Right cardiac atrium (tissue), 5 donors: ENCODE results near the gene BTBD8. TPM values are rescaled to one million over a fixed set of nuclear protein-coding genes. Genes with fewer than 3 reads are reported as not detected.

Experiments used
- ATAC-seq, 2 donors: fragments of 200-7000 bp; cut with Tn5 transposase; one replicate each; pipeline versions ENCODE4 v1.8.0 to v1.9.1; 2020; ENCODE audit warnings: moderate library complexity in 2 of 2, mild to moderate bottlenecking in 1 of 2
- DNase-seq, 3 donors: peaks; one replicate each; pipeline ENCODE4 v3.0.0-alpha.2; 2020
- H3K27ac ChIP-seq: one replicate; pipeline ENCODE4 v1.5.1; 2013; ENCODE audit warnings: mild to moderate bottlenecking, low read length, control low read depth, moderate library complexity
- H3K27me3 ChIP-seq: one replicate; pipeline ENCODE4 v1.6.1; 2013; ENCODE audit not compliant: control insufficient read depth, insufficient read depth
- H3K4me1 ChIP-seq: one replicate; pipeline ENCODE4 v1.6.1; 2013; ENCODE audit warnings: low read length; ENCODE audit not compliant: control insufficient read depth, insufficient read depth
- H3K4me3 ChIP-seq: one replicate; pipeline ENCODE4 v1.5.1; 2013; ENCODE audit warnings: low read length, control low read depth
- H3K9me3 ChIP-seq: one replicate; pipeline ENCODE4 v1.6.1; 2013; ENCODE audit warnings: low read length; ENCODE audit not compliant: control insufficient read depth
- WGBS: extraction: QIAGEN DNeasy Blood & Tissue Kit; methylation state at CpG from one replicate; pipeline ENCODE4 v1.1.7; 2013; 5-methylcytosine and 5-hydroxymethylcytosine counted together
- intact Hi-C, 4 donors: fragments of 100-400 bp; cut with DNase I; formaldehyde crosslinking; loops; one replicate each; pipeline versions ENCODE4 v1.11.0 to v1.14.0; 2022 to 2023
- long read RNA-seq, 4 donors: library from polyadenylated mRNA; unstranded; transcript quantifications; one replicate each; pipeline ENCODE4 v2.0.0, GENCODE V29; 2020 to 2021
- polyA plus RNA-seq: library from polyadenylated mRNA; stranded (reverse); fragments of 200-250 nt; gene quantifications from one replicate; pipeline ENCODE4 v1.2.3, GENCODE V29; 2013
- total RNA-seq, 4 donors: library from RNA; stranded (reverse); fragmentation: NEBNext Ultra II Directional; extraction: Animal tissue kit (Norgen Biotek cat#: 25700); gene quantifications; one replicate each; pipeline ENCODE4 v1.2.1, GENCODE V29; 2021
- donor health status: healthy with polysubstance abuse.
- donor health status: DM: no; HTN: yes; CAD: no.
- donor health status: DM: no; HTN: no; CAD: no.
- donor health status: DM: no; HTN: yes; CAD: no; lungs with severe emphysema.
- donor health status: DM: yes; HTN: yes; CAD: no.

The BTBD8 gene
- total RNA-seq (1 to 10 TPM; 2.7 to 6.2 (median 5.3) TPM), polyA plus RNA-seq (1.5 TPM)
- long read RNA-seq, donor 1, partial matches to known transcripts: 2 of 2 reads
- long read RNA-seq, donor 1, other reads (novel, unspliced or antisense): 0 of 2 reads
- long read RNA-seq, donor 2, partial matches to known transcripts: 1 of 2 reads
- long read RNA-seq, donor 2, other reads (novel, unspliced or antisense): 1 of 2 reads
- long read RNA-seq, donor 3, partial matches to known transcripts: 8 of 9 reads
- long read RNA-seq, donor 3, other reads (novel, unspliced or antisense): 1 of 9 reads
- long read RNA-seq, donor 4: 0 reads

DNA sequence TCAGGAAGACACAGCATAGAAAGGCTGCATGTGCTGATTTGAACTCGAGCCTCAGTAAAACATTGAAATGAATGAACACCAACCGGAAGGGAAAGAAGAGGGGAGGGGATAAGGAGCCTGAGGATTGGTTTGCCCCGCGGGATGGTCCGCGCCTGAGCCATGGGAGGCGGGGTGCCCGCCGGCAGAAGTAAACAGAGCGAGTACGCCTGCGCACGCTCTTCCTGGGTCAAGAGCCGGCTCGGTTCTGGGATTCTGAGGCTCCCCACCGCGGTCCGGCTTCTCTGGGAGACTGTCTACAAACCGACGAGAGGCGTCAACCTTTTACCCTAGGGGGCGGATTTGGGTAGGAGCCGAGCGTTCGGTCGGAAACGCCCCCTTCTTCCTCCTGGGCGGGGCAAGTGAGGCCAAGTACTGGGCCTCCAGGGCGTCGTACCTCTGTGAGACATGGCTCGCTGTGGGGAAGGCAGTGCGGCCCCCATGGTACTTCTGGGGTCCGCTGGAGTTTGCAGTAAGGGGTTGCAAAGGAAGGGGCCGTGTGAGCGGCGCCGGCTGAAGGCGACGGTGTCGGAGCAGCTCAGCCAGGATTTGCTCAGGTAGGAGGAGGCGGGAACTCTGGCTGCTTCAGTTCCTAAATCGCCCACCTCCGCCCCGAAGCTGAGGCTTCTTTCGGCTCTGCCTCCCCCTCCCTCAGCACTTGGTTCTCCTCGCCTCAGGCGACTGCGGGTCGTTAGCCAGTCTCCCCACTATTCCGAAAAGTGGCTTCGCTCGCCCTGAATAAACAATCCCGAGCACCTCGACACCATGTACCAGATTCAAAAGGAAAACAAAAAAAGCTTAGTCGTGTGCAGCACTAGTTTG, at the start of gene BTBD8:
BTBD8 (plus strand) TSS at position 218 of the 858 bp plus-strand sequence; CDS start at position 445, 227 bp downstream.
- intact Hi-C loops: no loop called here
- peak; percentile 83 to 95 (median 94) for DNase-seq
- ATAC-seq: peak; percentile 97 to 98
- under 1% methylated on average over 55 of the region's 55 CpGs for WGBS
- Histone ChIP-seq H3K27me3 (no peaks in the 10 kb centered on the region), H3K4me3 (peak within 1 kb of the TSS; percentile 81), H3K9me3 (no peaks in the 10 kb centered on the region), H3K27ac (peak within 1 kb of the TSS; percentile 16), H3K4me1 (no peaks in the 10 kb centered on the region)

DNA sequence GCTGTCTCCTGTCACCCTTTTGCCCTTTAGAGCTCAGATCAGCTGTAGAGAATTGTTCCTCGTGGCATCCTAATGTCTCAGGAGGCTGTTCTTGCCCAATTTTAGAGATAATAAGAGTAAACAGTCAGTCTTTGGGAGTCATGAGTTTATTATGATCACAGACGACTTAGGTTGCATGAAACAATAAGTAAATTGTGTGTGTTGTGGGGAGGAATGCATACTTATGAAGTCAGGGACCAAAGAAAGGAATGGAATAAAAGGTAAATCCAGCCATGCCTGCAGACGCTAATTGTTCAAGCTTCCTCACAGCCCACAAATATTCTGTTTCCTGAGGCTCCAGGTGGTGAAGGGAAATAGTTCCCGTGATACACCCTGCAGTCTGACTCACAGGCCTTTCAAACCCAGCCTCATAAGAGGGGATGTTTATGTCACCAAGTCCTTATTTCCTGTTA, 49.5 kb upstream of the BTBD8 start:
- no peaks in the 10 kb centered on the region for H3K4me1 ChIP-seq
- no peak for ATAC-seq

DNA sequence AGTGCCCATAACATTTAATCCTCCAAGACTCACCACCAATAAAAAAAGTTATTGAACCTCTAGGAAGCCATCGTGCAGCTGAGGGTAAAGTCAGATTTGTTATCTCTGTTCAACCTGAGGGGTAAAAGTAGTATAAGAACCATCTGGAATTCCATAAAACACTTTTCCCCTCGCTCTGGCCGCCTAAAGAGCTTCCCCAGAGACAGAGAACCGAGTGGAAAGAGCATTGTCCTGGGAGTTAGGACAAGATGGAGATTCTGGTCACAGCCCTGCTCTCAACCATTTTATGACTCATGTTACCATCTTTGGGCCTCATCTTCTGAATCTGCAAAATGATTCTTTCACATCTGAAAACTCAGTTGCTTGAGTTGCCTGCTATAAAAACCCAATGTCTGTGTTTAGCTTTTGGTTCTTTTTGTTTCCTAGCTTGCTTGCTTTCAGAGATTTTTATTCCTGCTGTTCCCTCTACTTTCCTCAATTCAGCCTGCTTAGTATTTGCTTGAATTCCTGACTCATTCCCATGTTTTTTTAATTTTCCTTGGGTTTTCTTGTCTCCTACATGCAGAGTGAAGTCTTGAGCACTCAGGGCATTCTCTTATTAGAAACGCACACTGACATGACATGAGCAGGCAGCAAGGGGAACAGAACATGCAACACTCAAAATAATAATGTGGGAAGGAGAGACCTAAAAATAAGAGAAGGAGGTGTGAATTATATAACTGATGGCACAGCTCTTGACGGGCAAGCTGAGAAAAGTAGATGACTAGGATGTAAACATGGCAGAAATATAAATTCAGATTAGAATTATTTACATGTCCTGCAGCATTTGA, 48.6 kb upstream of the BTBD8 start:
- ATAC-seq: no peak
- intact Hi-C loops: no loop called here
- no peaks in the 10 kb centered on the region for H3K4me1 ChIP-seq
- no peak for DNase-seq
- no peak overlapping the region for H3K27ac ChIP-seq
- H3K27me3 ChIP-seq: no peaks in the 10 kb centered on the region
- no peaks in the 10 kb centered on the region for H3K9me3 ChIP-seq
- H3K4me3 ChIP-seq: no peak overlapping the region
- 77% methylated on average over 6 of the region's 6 CpGs for WGBS

More for the DNA sequence above, 49.5 kb upstream of the BTBD8 start:
- H3K27ac ChIP-seq: no peak overlapping the region
- intact Hi-C loops: no loop called here
- 41% methylated on average over 4 of the region's 4 CpGs for WGBS
- DNase-seq: no peak
- H3K27me3 ChIP-seq: no peaks in the 10 kb centered on the region
- no peaks in the 10 kb centered on the region for H3K9me3 ChIP-seq
- peak overlapping the region; percentile 75 for H3K4me3 ChIP-seq

DNA sequence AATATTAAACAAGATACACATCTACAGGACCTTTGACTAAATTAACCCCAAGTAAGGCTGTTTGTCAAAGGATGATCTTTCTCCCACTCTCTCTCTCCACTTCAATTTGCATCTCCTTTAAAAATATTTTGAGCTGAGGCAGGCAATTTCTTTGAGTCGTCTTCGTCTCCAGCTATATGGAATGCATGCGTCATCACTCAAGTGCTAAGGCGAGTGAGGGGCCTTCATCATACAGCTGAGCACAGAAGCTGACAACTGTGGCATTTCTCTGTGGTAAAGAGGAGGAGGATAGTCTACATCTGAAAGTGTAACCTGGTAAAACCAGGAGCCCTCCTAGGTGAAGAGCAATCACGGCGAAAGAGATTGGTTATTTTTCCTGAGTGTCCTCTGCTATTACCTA, 42.7 kb upstream of the BTBD8 start:
- no peaks in the 10 kb centered on the region for H3K27me3 ChIP-seq
- WGBS: 60% methylated on average over 6 of the region's 6 CpGs
- H3K9me3 ChIP-seq: no peaks in the 10 kb centered on the region
- no peak for ATAC-seq
- intact Hi-C loops: no loop called here
- no peak overlapping the region for H3K4me3 ChIP-seq
- no peak overlapping the region for H3K27ac ChIP-seq
- no peak for DNase-seq
- no peaks in the 10 kb centered on the region for H3K4me1 ChIP-seq

DNA sequence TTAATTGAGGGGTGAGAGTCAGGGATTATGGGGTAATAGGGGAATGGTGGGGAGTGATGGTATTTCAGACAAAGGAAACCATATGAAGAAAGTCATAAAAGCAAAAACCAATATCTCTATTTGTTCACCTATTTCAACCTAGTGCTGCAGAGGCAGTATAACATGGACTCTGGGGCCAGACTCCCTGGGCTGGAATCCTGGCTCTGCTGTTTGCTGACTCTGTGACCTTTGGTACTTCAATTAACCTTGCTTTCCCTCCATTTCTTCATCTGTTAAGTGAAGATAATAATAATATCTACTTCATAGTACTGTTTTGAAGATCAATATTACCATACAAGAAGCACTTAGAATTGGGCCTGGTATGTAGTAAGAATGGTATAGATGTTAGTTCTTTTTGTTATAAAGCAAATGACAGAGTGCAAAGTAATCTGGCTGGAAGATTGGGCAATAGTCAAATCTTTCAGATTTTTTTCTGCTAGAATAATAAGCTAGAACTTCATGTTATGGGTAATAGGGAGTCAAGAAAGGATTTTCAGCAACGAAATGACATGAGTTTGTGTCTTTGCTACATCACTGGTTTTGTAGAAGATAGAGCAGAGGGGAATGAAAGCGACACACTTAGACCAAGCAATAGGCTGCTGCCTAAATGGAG, 41.3 kb upstream of the BTBD8 start:
- WGBS: 92% methylated on average over 2 of the region's 2 CpGs
- Histone ChIP-seq H3K27me3 (no peaks in the 10 kb centered on the region), H3K4me1 (no peaks in the 10 kb centered on the region), H3K9me3 (no peaks in the 10 kb centered on the region), H3K27ac (no peak overlapping the region), H3K4me3 (no peak overlapping the region)
- ATAC-seq (no peak), DNase-seq (no peak)
- intact Hi-C loops: no loop called here

DNA sequence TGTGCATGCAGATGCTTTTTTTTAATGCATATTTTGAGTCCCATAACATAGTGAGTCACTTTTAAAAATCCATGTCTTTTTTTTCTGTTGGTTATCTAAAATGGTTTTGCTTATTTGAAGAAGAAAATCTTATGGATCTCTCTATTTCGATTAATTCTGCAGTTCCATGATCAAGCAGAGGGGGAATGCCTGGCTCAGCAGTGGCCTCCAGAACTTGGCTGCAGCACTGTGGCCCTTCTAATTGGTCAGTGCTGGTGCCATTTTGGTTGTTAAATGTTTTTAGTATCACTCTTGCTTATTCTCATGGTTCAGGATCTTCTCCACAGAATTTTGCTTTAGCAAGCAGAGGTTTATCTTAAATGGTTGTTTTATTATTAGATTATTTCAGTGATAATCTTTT, 39.2 kb upstream of the BTBD8 start:
- ATAC-seq (no peak), DNase-seq (no peak)
- no peaks in the 10 kb centered on the region for H3K27me3 ChIP-seq
- H3K4me1 ChIP-seq: no peaks in the 10 kb centered on the region
- 84% methylated on average over 1 of the region's 1 CpG for WGBS
- H3K27ac ChIP-seq: no peak overlapping the region
- H3K9me3 ChIP-seq: no peaks in the 10 kb centered on the region
- H3K4me3 ChIP-seq: no peak overlapping the region
- intact Hi-C loops: no loop called here

DNA sequence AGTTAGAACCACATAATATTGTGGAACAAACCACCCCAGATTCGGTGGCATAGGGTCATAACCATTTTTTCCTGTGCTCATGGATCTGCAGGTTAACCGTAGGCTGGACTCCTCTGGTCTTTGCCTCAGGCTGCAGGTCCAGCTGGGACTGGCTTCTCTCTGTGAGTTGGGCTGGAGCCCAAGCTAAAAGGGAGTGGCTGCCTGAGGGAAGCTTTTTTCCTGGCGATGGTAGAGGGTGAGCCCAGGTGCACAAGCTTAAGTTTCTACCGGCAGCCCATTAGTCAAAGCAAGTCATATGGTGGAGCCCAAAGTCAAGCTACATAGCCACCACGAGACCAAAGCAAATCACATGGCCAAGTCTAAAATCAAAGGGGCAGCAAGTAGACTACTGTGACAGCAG, 36.5 kb upstream of the BTBD8 start:
- WGBS: 83% methylated on average over 5 of the region's 5 CpGs
- Histone ChIP-seq H3K4me3 (no peak overlapping the region), H3K9me3 (no peaks in the 10 kb centered on the region), H3K27ac (no peak overlapping the region), H3K4me1 (no peaks in the 10 kb centered on the region), H3K27me3 (no peaks in the 10 kb centered on the region)
- ATAC-seq (no peak), DNase-seq (no peak)
- intact Hi-C loops: no loop called here

DNA sequence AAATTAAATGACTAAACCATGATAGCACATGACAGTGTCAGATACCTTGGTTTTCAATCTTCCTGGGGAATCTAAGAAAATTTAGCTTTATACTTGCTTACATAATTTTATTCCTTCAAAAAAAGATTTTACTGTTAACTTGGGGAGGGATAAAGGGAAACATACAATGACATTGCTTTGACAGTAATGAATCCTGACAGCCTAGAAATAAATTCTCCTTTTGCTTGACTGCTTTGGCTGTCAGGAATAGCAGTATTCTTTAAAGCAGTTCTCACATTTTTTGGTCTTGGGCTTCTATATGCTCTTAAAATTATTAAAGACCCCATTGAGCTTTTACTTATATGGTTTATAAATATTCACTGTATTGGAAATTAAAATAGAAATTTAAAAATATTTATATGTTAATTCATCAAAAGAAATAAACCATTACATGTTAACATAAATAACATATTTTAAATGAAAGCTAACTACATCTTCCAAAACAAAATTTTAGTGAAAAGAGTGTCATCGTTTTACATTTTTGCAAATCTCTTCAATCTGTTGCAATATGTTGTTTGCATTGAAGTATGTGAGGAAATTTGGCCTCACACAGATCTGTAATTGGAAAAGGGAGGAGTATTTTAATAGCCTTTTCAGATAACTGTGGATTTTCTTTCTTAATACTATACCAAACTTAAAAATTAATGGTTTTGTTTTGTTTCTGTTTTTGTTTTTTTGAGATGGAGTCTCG, 34.2 kb upstream of the BTBD8 start:
- intact Hi-C loops: no loop called here
- Histone ChIP-seq H3K9me3 (no peaks in the 10 kb centered on the region), H3K27ac (no peak overlapping the region), H3K4me1 (no peaks in the 10 kb centered on the region), H3K4me3 (no peak overlapping the region), H3K27me3 (no peaks in the 10 kb centered on the region)
- 87% methylated on average over 2 of the region's 2 CpGs for WGBS
- no peak for DNase-seq
- no peak for ATAC-seq

DNA sequence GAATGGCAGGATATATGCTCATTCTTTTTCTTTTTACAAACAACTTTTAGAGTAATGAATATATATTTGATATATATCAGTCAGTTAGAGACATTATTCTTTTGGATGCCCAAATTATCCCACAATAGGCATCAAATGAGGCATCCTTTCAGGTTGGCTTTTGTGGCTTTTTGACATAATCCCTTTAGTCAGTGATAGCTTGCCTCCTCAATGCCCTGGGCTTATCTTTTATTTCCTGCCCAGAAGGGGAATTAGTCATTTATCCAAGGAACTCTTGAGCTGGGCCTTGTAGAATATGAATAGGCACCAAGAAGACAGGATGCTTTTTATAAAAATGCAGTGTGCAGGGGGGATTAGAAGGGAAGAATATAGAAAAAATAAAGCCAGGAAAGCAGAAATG, 28.2 kb upstream of the BTBD8 start:
- DNase-seq: no peak
- intact Hi-C loops: no loop called here
- no peak for ATAC-seq
- no peaks in the 10 kb centered on the region for H3K27me3 ChIP-seq
- H3K4me1 ChIP-seq: no peaks in the 10 kb centered on the region
- H3K9me3 ChIP-seq: no peaks in the 10 kb centered on the region
- H3K4me3 ChIP-seq: no peak overlapping the region
- H3K27ac ChIP-seq: no peak overlapping the region

DNA sequence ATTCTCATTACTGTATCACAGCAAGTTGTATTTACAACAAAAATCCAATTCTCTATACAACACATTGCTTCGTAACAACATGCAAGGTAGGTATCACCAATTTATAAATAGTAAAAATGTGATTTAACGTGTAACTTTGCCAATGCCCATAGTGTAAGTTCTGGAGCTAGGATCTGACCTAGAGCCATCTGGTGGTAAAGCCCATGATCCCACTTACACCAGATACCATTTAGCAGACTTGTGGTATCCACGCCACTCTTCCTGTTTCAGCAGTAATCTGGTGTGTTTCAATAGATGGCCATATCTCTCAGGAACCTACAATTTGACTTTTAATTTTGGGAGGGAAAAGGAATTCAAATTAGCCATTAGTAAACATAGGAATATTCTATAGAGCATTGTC, 15.1 kb upstream of the BTBD8 start:
- Histone ChIP-seq H3K27me3 (no peaks in the 10 kb centered on the region), H3K4me1 (no peaks in the 10 kb centered on the region), H3K27ac (no peak overlapping the region), H3K4me3 (no peak overlapping the region), H3K9me3 (no peaks in the 10 kb centered on the region)
- 90% methylated on average over 3 of the region's 3 CpGs for WGBS
- ATAC-seq (no peak), DNase-seq (no peak)
- intact Hi-C loops: no loop called here
